ENCODE measurements around the gene TMEM269.

The TMEM269 gene

GRCh38 chr1:42784946-42785693 lies at the start of gene TMEM269:
TMEM269 (plus strand) TSS chr1:42784991; CDS start chr1:42789894, 4,903 bp downstream.
- DNase-seq: peak; percentile 33

GRCh38 chr1:42735056-42735455 lies 49.7 kb upstream of the TMEM269 start:
- no peak for DNase-seq

- no peak for DNase-seq
These were observed 49.2 kb upstream of the TMEM269 start for GRCh38 chr1:42735477-42736105.

- DNase-seq: no peak
These were observed 48.6 kb upstream of the TMEM269 start for GRCh38 chr1:42736152-42736551.

GRCh38 chr1:42736571-42737200 lies 48.1 kb upstream of the TMEM269 start:
- DNase-seq: no peak

GRCh38 chr1:42737257-42737656 lies 47.5 kb upstream of the TMEM269 start:
- peak; percentile 16 for DNase-seq

GRCh38 chr1:42737986-42738677 lies 46.7 kb upstream of the TMEM269 start:
- DNase-seq: no peak

- no peak for DNase-seq
These were observed 46.0 kb upstream of the TMEM269 start for GRCh38 chr1:42738678-42739226.

GRCh38 chr1:42739753-42740700 lies 44.8 kb upstream of the TMEM269 start, which contains the start of gene CLDN19:
CLDN19 (minus strand) TSS chr1:42740236; CDS start chr1:42740063, 173 bp downstream.
- DNase-seq: no peak

GRCh38 chr1:42740851-42741580 lies 43.8 kb upstream of the TMEM269 start:
- no peak for DNase-seq

- no peak for DNase-seq
These were observed 43.1 kb upstream of the TMEM269 start for GRCh38 chr1:42741706-42742105.

GRCh38 chr1:42742141-42742540 lies 42.6 kb upstream of the TMEM269 start:
- DNase-seq: no peak

GRCh38 chr1:42742617-42743316 lies 42.0 kb upstream of the TMEM269 start:
- no peak for DNase-seq

GRCh38 chr1:42743317-42744147 lies 41.3 kb upstream of the TMEM269 start:
- DNase-seq: no peak

GRCh38 chr1:42744148-42744413 lies 40.7 kb upstream of the TMEM269 start:
- DNase-seq: no peak

- no peak for DNase-seq
These were observed 38.9 kb upstream of the TMEM269 start for GRCh38 chr1:42745851-42746250.

- DNase-seq: no peak
These were observed 38.2 kb upstream of the TMEM269 start for GRCh38 chr1:42746436-42747105.

- peak; percentile 45 for DNase-seq
These were observed 37.7 kb upstream of the TMEM269 start for GRCh38 chr1:42747125-42747524.

GRCh38 chr1:42748021-42748420 lies 36.8 kb upstream of the TMEM269 start:
- no peak for DNase-seq
